ENCODE data around the gene LAS1L.
"Not testable (repeated sequence)": the region's sequence is repeated elsewhere in the genome, so short reads cannot be mapped to it uniquely, and the experiment has no call there.

The LAS1L gene

DNA sequence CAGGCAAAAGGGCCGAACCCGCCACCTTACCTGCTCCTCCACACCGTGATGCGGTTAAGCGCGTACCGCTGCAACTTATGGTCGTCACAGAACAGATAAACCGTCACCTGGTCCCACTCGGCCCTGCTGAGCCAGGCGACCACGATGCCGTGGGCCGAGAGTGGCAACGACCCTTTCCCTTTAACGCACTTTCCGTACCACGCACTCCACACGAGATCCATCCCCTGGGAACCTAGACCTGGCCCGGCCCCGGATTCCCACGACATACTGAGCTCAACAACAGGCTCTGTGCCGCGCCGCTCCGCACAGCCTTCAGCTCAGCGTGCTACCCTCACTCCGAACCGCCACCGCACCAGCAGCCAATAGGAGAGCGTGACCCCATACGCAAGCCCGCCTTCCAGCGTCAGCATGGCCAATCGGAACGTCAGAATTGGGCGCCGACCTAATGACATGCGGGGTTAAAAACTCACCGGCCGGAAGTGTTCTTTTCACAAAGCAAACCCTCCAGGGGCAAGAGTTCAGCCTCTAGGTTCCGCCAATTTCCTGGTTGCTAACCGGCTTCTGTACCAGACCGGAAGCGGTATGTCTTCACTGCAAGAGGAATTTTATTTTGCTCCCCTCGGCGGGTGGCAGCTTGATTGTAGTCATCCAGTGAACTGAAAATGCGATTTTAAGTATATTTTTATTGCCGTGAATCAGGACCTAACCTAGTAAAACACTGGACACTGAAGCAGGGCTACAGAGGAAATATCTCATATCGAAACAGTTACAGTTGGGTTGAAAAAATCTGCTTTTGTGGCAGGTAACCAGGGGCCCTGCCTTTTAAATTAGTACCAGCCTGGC lies at the start of gene LAS1L:
TSS of gene LAS1L (minus strand) at position 338 of the 843 bp plus-strand sequence. CDS start at position 266, 72 bp downstream.
- peak; percentile 87 for DNase-seq

DNA sequence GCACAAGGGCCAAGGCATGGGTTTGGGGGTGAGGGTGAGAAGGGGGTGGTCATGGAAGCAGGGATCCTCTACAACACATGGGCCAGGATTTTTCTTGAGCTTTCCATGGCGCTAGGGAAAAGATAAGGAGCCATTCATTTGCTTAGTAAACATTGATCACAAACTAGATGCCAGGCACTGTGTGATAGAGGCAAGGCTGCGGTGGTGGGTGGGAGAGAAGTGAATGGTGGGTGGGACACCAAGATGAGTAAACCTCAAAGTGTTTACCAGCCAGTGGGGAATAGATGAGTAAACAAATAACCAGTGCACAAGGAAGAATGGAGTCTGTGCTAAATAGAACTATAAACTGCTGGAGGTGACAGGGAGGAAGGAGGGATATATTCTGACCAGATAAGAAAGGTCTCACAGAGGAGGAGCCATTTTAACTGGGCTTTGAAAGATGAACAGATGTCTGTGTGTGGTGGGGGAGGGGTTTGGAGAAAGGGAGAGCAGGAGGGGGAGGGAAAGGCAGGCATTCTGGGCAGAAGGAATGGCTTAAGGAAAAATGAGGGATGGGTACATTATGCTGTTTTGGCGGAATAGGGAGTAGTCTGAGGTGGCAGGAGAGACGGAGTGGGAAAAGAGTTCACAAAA lies 48.0 kb upstream of the LAS1L start:
- no peak for DNase-seq

DNA sequence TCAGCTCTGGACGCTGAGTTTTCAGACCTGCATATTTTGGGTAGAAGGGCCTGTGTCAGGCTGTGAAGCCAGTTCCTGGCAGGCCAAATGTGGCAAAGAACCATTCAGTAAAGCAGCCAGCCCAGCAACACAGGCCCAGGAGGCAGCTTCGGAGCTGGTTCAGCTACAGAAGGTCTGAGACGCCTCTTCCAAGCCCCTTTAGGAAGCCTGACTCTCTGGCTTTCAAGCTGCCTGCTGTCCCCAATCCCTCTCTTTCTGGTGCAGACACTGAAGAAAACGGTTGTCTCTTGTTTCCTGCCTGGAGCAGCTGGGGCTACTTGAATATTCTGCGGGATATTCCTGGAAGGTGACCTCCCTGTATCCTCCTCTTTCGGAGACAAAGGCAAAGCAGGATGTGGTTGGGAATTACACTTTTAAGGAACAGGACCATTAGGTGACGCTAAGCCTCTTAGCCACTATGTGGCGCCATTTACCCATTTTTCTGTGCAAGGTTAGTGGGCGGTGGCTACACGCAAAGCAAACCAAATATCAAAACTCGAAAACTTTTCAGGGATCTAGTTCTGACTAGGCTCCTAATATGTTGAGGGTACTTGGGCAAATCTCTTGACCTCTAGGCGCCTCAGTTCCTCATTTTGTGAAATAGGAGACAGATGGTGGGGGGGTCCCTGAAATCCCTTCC lies 47.2 kb upstream of the LAS1L start:
- peak; percentile 53 for DNase-seq

- DNase-seq = no peak
Measured at GRCh38 chrX:65578346-65578745, 43.8 kb upstream of the LAS1L start.

GRCh38 chrX:65576160-65576559 lies 41.6 kb upstream of the LAS1L start:
- no peak for DNase-seq

DNA sequence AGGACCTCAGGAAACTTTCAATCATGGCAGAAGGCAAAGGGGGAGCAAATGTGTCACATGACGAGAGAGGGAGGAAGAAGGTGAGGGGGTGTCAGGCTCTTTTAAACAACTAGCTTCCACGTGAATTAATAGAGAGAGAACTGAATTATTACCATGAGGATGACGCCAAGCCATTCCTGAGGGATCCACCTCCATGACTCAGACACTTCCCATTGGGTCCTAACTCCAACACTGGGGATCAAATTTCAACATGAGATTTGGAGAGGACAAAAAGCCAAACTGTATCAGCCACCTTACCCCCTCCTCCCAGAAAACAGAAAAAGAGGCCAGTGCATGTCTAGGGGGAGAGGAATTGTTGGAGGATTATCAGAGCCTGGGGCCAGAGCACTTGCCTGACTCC lies 40.4 kb upstream of the LAS1L start:
- no peak for DNase-seq

GRCh38 chrX:65574356-65574755 lies 39.8 kb upstream of the LAS1L start:
- DNase-seq = no peak

- DNase-seq = no peak
Measured at GRCh38 chrX:65572971-65573370, 38.4 kb upstream of the LAS1L start.

DNA sequence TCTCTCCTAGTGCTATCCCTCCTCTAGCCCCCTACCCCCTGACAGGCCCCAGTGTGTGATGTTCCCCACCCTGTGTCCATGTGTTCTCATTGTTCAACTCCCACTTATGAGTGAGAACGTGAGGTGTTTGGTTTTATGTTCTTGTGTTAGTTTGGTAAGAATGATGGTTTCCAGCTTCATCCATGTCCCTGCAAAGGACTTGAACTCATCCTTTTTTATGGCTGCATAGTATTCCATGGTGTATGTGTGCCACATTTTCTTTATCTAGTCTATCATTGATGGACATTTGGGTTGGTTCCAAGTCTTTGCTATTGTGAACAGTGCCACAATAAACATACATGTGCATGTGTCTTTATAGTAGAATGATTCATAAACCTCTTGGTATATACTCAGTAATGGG lies 28.3 kb upstream of the LAS1L start:
- not testable (repeated sequence) for DNase-seq

DNA sequence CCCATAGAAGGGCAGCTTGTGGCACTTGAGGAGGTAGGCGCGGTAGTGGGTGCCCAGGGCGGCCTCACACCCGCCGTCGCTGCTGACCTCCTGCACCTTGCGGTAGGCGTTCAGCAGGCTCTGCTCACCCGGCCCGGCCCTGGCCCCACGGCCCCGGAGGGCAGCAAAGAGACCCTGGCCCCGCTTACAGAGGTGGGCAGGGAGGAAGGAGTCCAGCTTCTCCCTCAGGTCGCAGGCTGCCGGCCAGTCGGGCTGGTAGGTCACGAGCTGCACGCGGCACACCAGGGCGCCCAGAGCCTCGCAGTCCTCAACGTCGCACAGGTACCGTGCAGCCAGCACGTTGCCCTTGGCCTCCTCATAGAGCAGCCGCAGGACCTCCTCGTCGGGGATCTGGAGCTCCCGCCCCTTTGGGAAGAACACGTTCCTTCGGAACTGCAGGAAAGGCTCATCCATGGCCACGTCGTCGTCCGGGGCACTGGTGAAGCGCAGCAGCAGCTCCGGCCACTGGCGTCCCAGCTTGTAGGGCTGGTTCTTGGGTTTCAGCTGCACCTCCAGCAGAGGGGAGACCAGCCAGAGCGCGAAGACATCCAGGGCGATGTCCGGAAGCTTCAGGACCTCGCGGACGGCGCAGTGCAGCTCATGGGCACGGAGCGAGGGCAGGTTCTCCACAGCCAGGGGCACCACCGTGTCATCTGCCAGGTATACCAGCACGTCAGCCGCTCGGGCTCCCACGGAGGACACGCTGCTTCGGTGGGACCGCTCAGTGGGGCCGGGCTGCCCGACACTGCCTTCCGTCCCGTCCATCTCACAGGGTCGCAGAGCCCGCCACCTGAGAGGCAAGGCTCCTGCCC lies 17.1 kb upstream of the LAS1L start:
- DNase-seq = no peak

GRCh38 chrX:65551086-65551485 lies 16.5 kb upstream of the LAS1L start:
- DNase-seq = no peak

DNA sequence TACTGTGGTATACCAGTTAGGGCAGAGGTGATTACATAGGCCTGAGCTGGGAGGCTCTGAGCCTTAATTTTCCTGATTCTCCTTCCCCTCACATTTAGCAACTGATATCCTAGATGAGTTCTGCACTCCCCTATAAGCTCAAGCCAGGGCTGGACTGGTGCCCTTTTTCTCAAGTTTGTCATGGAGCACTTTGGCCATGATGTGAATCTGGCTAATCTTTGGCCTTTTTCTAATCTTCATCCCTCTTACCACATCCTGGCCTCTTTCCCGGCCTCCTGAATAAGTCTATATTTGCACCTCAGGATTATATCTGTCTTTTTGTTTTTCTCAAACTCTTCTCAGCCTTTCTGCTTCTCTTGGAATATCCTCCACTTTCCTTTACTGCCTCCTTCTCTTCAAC lies 10.9 kb upstream of the LAS1L start:
- no peak for DNase-seq

- no peak for DNase-seq
Measured at GRCh38 chrX:65537229-65537628, 2.6 kb upstream of the LAS1L start.

- no peak for DNase-seq
Measured at GRCh38 chrX:65536291-65536690, 1.7 kb upstream of the LAS1L start.

DNA sequence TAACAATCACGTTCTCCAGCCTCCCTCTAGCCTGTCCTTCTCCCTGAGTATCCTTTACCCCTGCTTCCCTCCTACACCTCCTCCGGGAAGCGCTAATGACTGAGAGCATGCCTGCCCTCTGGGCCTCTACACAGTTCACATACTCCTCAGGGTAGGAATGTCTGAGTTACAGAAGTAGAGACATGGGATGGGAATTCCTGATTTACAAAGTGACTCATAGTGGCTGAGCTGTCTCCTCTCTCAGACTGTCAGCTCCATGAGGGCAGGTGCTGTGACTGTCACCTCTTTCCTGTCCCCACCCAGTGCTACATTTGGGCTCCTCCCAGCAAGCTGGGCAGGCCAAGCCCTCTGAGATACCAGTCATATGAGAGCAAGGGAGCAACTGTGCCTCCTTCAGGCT lies 2.6 kb downstream of the LAS1L start:
- no peak for DNase-seq

DNA sequence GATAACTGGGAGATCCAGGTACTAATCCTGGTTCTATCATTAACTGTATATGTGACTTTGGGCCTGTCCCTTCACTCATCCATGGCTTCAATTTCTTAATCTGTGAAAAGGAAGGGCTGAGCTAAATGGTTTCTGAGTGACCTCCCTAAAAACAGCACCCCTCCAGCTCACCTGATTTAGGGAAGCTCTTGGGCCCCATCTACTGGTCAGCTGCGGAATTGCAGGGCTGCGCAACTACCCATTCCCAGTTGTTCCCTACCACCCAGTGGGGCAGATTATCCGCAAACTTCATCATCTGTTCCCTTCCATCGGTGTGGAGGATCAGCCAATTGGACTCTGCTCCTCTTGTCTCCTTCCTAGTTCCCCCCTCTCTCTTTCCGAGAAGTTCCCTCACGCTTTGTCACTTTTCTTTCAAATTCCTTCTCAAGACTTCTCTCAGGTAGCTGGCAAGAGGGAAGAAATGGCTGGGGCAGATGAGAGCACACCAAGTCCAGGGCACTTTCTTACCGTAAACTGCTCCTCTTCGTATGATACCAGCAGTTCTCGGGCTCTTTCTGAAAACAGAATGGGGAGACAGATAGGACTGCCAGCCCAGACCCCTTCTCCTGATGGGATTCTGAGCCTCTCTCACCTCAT lies 5.8 kb downstream of the LAS1L start:
- DNase-seq = peak; percentile 80

DNA sequence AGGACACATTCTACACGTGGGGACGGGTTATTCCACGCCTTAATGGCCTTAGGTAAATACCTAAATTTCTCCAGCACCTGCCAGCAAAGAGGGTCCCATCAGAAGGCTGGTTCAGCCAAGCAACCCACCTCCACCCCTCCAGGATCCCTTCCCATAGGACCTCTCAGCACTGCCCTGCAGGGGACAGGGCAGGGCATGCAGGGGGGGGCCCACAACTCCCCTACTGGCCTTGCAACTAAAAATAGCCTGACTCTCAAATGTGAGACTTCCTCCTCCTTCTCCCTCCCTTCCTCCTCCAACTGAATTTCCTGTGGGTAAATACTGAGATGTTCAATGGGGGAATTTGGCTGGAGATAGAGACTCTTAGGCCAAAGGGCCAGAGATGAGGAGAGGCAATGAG lies 6.3 kb downstream of the LAS1L start:
- DNase-seq = no peak

GRCh38 chrX:65524139-65524538 lies 10.4 kb downstream of the LAS1L start:
- no peak for DNase-seq

DNA sequence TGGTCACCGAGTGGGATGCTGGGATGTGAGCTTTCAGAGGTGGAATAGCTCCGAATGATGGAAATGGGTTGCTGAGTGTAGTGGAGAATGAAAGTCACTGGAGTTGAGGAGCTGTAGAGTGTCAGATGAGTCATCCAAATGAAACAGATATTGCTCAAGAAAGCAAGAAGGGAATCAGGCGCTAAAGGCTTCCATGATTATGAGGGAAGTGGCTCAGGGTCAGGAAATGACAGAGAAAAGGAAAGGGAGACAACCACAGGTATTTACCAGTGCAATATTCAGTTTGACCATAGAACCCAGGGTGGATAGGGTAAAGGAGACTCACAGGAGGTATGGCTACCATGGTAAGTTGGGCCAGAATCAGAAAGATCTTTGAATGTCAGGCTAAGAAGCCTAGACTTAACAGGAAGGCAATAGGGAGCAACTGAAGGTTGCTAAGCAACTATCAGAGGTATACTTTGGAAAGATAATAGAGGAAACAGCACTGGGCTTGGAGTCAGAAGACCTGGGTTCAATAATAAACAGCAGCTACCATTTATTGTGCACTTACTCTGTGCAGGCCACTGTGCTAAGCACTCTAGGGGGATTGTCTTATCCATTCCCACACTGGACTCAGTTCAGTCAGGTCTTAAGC lies 11.7 kb downstream of the LAS1L start:
- no peak for DNase-seq

DNA sequence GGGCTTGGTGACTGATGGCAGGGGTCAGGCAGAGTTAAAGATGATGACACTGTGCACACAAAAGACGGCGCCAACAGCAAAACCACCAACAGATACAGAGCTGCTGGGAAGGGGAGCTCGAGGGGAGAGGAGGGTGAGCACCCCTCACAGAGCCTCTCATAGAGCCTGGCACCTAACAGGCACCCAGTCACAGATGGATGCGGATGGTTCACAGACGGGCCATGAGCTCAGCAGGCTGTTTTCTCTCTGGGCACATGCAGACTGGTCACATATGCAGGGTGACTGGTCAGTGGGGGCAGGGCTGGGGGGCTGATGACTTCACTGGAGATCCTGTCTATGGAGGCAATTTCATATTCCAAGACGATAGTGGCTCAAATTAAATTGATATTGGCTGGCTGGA lies 15.1 kb downstream of the LAS1L start:
- DNase-seq = not testable (repeated sequence)

DNA sequence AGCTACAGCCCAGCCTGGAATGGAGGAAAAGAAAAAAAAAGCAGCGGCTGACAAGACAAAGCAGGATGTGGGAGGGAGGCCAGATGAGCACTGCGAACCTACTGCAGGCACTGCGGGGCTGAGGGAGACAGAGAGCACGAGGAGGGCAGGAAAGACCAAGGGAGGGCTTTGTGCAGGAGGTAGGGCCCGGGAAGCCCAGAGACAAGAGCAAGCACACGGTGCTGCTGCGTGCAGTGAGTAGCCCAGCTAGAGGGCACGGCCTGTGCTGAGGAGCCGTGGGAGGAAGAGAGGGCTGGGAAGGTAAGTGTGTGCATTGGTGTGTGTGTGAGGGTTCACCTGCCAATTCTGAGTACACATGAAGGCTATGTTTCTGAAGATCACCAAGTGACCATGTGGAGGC lies 15.6 kb downstream of the LAS1L start:
- DNase-seq = not testable (repeated sequence)

DNA sequence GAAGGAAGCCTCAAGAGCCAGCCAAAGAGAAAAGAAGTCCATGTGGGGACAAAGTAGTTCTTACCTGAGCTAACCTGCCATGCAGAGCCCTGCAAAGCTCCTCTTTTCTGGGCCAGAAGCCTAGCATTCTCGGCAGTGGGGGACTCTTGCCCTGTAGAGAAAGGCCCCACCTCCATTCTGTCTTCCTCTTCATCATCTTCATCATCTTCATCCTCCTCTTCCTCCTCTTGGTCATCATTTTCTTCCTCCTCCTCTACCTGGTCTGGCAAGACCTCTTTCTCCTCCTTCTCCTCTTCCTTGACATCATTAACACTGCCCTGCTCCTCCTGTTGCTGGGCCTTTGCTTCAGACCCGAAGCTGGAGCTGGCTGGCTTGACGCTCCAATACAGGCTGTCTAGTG lies 16.7 kb downstream of the LAS1L start:
- no peak for DNase-seq
